Measurements from ENCODE around the gene ACSL5. TPM values are rescaled to one million over a fixed set of nuclear protein-coding genes. Genes with fewer than 3 reads are reported as not detected.

ACSL5 gene
- total RNA-seq: 1.4 and 1.5 TPM in 2 replicates

GRCh38 chr10:112373912-112374338, at the start of gene ACSL5:
Gene ACSL5, plus strand, starts transcription at chr10:112374116. Its CDS starts 20,831 bp downstream, at chr10:112394947.

GRCh38 chr10:112446855-112447619, 73.1 kb downstream of the ACSL5 start, which contains the start of the genes VTI1A and ZDHHC6:
Gene VTI1A, plus strand, starts transcription at chr10:112447215. Its CDS starts 159 bp downstream, at chr10:112447374.
Gene ZDHHC6, minus strand, starts transcription at chr10:112446914. Its CDS starts 1,478 bp downstream, at chr10:112445436.

Other genes with a start within 250 kb of the ACSL5 start
- 5.9 and 9.9 TPM in 2 replicates for gene GPAM, start 190.4 kb upstream of the ACSL5 start, total RNA-seq
- not detected in 2 replicates for gene TECTB, start 90.7 kb upstream of the ACSL5 start, total RNA-seq
- 21.7 and 34.6 TPM in 2 replicates for gene ZDHHC6, start 72.8 kb downstream of the ACSL5 start, total RNA-seq
- 40.7 and 41.5 TPM in 2 replicates for gene VTI1A, start 73.1 kb downstream of the ACSL5 start, total RNA-seq

Data from placental pericyte (primary cell).